ENCODE measurements around the gene LHPP. TPM values are rescaled to one million over a fixed set of nuclear protein-coding genes. Genes with fewer than 3 reads are reported as not detected.

The LHPP gene
- total RNA-seq, 1 donor from 2014 or later = 19.6 TPM

DNA sequence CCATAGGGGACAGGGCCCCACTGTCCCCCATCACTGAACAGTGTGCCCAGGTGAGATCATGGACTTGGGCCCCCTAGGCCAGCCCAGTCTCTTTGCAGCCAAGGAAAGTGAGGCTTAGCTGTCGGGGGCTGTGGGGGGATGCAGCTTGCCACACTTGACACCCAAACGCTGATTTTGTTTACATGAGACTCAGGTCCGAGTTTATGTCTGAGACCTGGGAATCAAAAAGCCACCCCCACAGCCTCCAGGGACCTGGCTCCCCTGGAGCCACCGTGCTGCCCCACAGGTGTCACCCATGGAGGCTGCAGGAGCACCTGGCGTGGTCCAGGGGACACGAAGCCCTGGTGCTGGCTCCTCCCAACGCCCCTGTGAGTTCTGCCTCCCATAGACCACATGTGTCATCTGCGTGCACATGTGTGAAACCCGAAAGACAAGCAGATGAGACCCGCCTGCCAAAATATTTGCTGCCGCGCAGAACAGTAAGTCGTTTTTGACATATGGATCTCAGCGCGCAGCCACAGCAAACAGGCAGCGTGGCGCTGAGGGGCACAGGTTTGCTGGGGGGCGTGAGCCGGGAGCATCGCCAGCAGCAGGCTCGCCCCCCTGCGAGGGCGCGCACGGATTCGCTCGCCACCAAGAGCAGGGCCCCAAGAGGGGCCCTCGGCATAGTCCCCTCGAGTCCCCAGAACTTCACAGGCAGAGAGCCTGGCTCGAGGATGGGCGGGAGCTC is 112.3 kb downstream of the LHPP start:
- no peak overlapping the region for H3K4me3 Mint-ChIP-seq
- TF ChIP-seq, protein P1, sequence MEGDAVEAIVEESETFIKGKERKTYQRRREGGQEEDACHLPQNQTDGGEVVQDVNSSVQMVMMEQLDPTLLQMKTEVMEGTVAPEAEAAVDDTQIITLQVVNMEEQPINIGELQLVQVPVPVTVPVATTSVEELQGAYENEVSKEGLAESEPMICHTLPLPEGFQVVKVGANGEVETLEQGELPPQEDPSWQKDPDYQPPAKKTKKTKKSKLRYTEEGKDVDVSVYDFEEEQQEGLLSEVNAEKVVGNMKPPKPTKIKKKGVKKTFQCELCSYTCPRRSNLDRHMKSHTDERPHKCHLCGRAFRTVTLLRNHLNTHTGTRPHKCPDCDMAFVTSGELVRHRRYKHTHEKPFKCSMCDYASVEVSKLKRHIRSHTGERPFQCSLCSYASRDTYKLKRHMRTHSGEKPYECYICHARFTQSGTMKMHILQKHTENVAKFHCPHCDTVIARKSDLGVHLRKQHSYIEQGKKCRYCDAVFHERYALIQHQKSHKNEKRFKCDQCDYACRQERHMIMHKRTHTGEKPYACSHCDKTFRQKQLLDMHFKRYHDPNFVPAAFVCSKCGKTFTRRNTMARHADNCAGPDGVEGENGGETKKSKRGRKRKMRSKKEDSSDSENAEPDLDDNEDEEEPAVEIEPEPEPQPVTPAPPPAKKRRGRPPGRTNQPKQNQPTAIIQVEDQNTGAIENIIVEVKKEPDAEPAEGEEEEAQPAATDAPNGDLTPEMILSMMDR (IDR thresholded peaks at IDR 0.05; ENCODE audit: unreplicated experiment) = no peak
- H3K27me3 Mint-ChIP-seq (ENCODE audit: low read depth) = no peaks in the 10 kb centered on the region
- H3K4me1 Mint-ChIP-seq = no peaks in the 10 kb centered on the region
- H3K36me3 Mint-ChIP-seq = no peaks in the 10 kb centered on the region
- H3K9me3 Mint-ChIP-seq = peaks cover 8% of the 10 kb centered on the region
- H3K27ac Mint-ChIP-seq = no peak overlapping the region
- no peak for DNase-seq (ENCODE audit: low spot score in 2 of 2, unreplicated experiment in 2 of 2)

- Mint-ChIP-seq H3K27me3 (ENCODE audit: low read depth) (no peaks in the 10 kb centered on the region), H3K27ac (no peak overlapping the region), H3K36me3 (no peaks in the 10 kb centered on the region), H3K4me1 (no peaks in the 10 kb centered on the region), H3K9me3 (peaks cover 9% of the 10 kb centered on the region), H3K4me3 (no peak overlapping the region)
- TF ChIP-seq, protein P1 (IDR thresholded peaks at IDR 0.05; ENCODE audit: unreplicated experiment) = no peak
- no peak for DNase-seq (ENCODE audit: low spot score in 2 of 2, unreplicated experiment in 2 of 2)
Observed at GRCh38 chr10:124574456-124575070, 112.9 kb downstream of the LHPP start.

DNA sequence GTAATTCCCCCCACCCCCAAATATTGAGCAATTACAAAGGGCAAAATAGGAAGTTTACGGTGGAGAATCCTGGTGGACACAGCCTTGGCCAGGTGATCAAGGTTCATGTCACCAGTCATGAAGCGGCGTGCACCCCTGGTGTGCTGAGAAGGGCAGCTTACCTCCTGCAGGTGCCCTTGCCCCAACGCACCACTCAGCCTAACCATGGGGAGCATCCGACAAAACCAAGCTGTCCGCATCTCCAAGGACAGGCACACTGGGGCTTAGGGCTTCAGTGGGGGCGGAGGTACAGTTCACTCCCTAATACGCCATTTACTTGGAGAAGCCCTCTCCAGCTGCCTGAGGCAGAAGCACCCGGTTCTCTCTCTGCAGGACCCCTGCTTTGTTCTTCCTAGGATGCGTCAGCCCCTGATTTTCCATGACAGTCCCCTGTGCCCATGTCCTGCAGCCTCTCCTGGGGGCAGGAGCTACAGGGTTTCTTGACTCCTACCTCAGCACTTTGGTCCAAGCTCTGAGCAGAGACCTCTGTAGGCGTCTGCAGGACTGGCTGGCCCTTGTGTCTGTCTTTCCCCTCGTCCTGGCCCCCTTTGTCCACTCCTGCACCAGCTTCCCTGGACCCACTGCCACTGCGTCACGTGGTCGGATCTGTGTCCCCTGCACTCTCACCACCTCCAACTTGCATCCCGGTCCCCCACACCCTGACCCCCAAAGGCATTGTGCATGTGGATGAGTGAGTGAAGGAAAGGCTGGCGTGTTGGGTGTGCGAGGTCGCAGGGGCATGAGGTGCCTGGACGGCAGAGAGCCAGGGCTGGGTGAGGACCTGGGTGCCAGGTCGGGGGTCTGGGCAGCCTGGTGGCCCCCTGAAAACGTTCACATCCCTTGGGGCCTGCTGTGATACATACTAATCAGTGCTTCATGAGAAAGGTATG is 113.7 kb downstream of the LHPP start:
- H3K27me3 Mint-ChIP-seq (ENCODE audit: low read depth) = no peaks in the 10 kb centered on the region
- TF ChIP-seq, protein P1 (IDR thresholded peaks at IDR 0.05; ENCODE audit: unreplicated experiment) = no peak
- DNase-seq (ENCODE audit: low spot score in 2 of 2, unreplicated experiment in 2 of 2) = no peak
- peaks cover 16% of the 10 kb centered on the region for H3K9me3 Mint-ChIP-seq
- no peaks in the 10 kb centered on the region for H3K36me3 Mint-ChIP-seq
- no peak overlapping the region for H3K4me3 Mint-ChIP-seq
- H3K4me1 Mint-ChIP-seq = no peaks in the 10 kb centered on the region
- H3K27ac Mint-ChIP-seq = no peak overlapping the region

DNA sequence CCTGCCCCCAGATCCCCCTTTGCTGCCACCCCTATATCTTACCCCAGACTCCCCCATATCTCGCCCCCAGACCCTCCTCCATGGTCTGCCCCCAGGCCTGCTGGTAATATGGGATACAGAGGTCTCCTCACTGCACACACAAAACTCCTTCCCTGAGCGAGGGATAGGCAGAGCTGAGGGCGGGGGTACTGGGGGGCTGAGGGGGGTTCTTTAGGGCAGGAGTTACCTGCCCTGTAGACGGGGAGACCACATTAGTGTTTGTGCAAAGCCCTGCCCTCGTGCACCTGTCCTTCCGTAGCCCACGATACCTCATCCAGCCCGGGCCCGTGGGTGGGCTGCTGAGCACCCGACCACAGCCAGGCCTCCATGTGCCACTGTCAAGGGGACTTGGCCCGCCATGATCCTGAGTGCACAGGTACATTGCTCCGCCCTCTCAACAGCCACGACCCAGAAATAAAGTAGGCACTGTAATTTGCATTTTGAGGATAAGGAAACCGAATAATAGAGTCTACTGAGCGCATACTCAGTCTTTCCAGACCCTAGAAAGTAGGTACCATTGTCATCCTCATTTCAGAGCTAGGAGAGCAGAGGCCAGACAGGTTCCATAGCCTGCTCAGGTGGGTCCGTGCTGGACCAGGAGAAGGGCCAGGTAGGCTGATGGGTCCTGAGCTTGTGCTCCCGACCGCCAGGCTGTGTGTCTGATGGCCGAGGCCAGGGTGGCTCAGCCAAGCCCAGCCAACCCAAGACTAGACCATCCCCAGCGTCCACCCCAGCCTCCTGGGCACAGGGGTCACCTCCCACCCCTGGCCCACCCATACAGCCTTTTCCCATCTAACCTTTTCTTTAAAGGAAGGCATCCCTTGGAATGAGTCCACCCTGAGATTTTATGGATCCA is 115.2 kb downstream of the LHPP start:
- Mint-ChIP-seq H3K4me3 (no peak overlapping the region), H3K36me3 (peaks cover 4% of the 10 kb centered on the region), H3K4me1 (no peaks in the 10 kb centered on the region), H3K9me3 (peaks cover 17% of the 10 kb centered on the region), H3K27ac (no peak overlapping the region), H3K27me3 (ENCODE audit: low read depth) (no peaks in the 10 kb centered on the region)
- TF ChIP-seq, protein P1 (IDR thresholded peaks at IDR 0.05; ENCODE audit: unreplicated experiment) = no peak
- DNase-seq (ENCODE audit: low spot score in 2 of 2, unreplicated experiment in 2 of 2) = no peak

- Mint-ChIP-seq H3K4me3 (no peak overlapping the region), H3K9me3 (peaks cover 22% of the 10 kb centered on the region), H3K27me3 (ENCODE audit: low read depth) (no peaks in the 10 kb centered on the region), H3K36me3 (peaks cover 4% of the 10 kb centered on the region), H3K4me1 (no peaks in the 10 kb centered on the region), H3K27ac (no peak overlapping the region)
- TF ChIP-seq, protein P1 (IDR thresholded peaks at IDR 0.05; ENCODE audit: unreplicated experiment) = no peak
- no peak for DNase-seq (ENCODE audit: low spot score in 2 of 2, unreplicated experiment in 2 of 2)
Observed at GRCh38 chr10:124577651-124578050, 116.0 kb downstream of the LHPP start.
